Measurements from ENCODE around the gene ZNF747. TPM values are rescaled to one million over a fixed set of nuclear protein-coding genes. Genes with fewer than 3 reads are reported as not detected.

Gene ZNF747
- total RNA-seq, 4 donors from 2014 or later, result 13.6 to 30.7 (median 21.8) TPM

GRCh38 chr16:30571445-30572322 is 37.0 kb upstream of the ZNF747 start, which contains the start of gene ZNF688:
Gene ZNF688, minus strand, starts transcription at chr16:30571714. Its CDS starts 85 bp downstream, at chr16:30571629.
- TF ChIP-seq, protein P1, sequence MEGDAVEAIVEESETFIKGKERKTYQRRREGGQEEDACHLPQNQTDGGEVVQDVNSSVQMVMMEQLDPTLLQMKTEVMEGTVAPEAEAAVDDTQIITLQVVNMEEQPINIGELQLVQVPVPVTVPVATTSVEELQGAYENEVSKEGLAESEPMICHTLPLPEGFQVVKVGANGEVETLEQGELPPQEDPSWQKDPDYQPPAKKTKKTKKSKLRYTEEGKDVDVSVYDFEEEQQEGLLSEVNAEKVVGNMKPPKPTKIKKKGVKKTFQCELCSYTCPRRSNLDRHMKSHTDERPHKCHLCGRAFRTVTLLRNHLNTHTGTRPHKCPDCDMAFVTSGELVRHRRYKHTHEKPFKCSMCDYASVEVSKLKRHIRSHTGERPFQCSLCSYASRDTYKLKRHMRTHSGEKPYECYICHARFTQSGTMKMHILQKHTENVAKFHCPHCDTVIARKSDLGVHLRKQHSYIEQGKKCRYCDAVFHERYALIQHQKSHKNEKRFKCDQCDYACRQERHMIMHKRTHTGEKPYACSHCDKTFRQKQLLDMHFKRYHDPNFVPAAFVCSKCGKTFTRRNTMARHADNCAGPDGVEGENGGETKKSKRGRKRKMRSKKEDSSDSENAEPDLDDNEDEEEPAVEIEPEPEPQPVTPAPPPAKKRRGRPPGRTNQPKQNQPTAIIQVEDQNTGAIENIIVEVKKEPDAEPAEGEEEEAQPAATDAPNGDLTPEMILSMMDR (IDR thresholded peaks at IDR 0.05), result peak in 1 of 6 experiments; percentile 29
- TF ChIP-seq POLR2A (IDR thresholded peaks at IDR 0.05), result peak in 1 of 2 donors; percentile 75
- Histone ChIP-seq H3K9me3 (no peaks in the 10 kb centered on the region), H3K4me1 (peaks cover 15 to 18% of the 10 kb centered on the region in 2 donors), H3K4me3 (replicated peaks in 1 of 3) (peak within 1 kb of the TSS; percentile 12 to 93 (median 68)), H3K36me3 (no peaks in the 10 kb centered on the region), H3K27ac (peak within 1 kb of the TSS; percentile 79 to 99 (median 95)), H3K27me3 (no peaks in the 10 kb centered on the region)
- WGBS, 2 donors, result 0% methylated on average over 26 to 37 of the region's 67 CpGs
- intact Hi-C loops (cut with DNase I), result loop anchor here (5.0 to 10.0 kb wide), 2 partner anchors 34 to 63 kb away; no protein-coding TSS in a partner anchor
- peak; percentile 98 to 99 for DNase-seq

DNA sequence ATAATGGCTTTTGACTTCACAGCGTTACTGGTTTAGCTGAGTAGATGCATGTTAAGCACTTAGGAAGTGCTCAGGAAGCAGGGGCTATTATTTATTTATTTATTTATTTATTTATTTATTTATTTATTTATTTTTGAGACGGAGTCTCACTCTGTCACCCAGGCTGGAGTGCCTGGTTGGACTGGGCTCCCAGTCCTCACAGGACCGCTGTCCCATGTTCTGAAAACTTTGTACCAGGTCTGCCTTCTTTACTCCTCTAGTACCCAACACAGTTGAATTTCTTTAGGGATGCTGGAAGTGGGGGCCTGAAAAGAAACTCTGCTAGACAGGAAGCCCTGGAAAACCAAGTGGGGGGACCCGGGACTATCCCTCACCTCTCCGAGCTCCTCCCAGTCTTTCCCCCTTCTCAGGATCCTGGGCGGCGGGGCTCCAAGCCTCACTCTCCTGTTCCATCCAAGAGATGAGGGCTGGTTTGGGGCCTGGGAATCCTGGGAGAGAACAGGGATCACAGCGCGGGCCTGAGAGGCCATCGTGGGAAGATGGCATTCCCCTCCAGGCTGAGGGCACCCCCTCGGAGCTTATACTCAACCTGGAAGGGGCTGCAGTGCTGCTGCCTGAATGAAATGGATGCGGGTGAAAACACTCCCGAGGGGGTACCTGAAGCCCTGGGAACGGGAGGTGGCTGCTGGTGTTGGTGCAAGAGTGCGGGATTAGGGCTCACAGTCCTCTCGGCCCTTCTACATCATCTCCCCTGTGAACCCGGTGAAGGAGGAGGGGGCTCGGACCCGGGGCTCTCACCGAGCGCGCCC is 36.2 kb upstream of the ZNF747 start:
- peak; percentile 21 to 34 for DNase-seq

GRCh38 chr16:30569746-30570635 is 35.3 kb upstream of the ZNF747 start:
- intact Hi-C loops (cut with DNase I), result loop anchor here (5.0 to 10.0 kb wide), 2 partner anchors 33 to 65 kb away; no protein-coding TSS in a partner anchor
- Histone ChIP-seq H3K4me3 (replicated peaks in 1 of 3) (no peak overlapping the region), H3K27me3 (no peaks in the 10 kb centered on the region), H3K36me3 (no peaks in the 10 kb centered on the region), H3K9me3 (no peaks in the 10 kb centered on the region), H3K27ac (peak overlapping the region in 2 of 3 donors; percentile 95 to 99), H3K4me1 (peaks cover 15 to 18% of the 10 kb centered on the region in 2 donors)
- no peak for DNase-seq
- WGBS, 2 donors, result 77 to 82% methylated on average over 14 to 17 of the region's 44 CpGs
- TF ChIP-seq, protein P1 (IDR thresholded peaks at IDR 0.05), result no peak
- no peak for TF ChIP-seq POLR2A (IDR thresholded peaks at IDR 0.05)

More for the DNA sequence above, 36.2 kb upstream of the ZNF747 start:
- Histone ChIP-seq H3K4me1 (peaks cover 15 to 18% of the 10 kb centered on the region in 2 donors), H3K9me3 (no peaks in the 10 kb centered on the region), H3K4me3 (replicated peaks in 1 of 3) (peak overlapping the region; percentile 12 to 93 (median 68)), H3K36me3 (no peaks in the 10 kb centered on the region), H3K27ac (peak overlapping the region; percentile 79 to 99 (median 95)), H3K27me3 (no peaks in the 10 kb centered on the region)
- TF ChIP-seq, protein P1 (IDR thresholded peaks at IDR 0.05), result no peak
- TF ChIP-seq POLR2A (IDR thresholded peaks at IDR 0.05), result no peak
- WGBS, 2 donors, result 14 to 20% methylated on average over 11 to 14 of the region's 22 CpGs
- intact Hi-C loops (cut with DNase I), result loop anchor here (5.0 to 10.0 kb wide), 2 partner anchors 34 to 64 kb away; no protein-coding TSS in a partner anchor

- 91 to 95% methylated on average over 3 of the region's 3 CpGs for WGBS, 2 donors
- H3K27ac ChIP-seq, result no peak overlapping the region
- H3K4me3 ChIP-seq (replicated peaks in 1 of 3), result no peak overlapping the region
- H3K27me3 ChIP-seq, result no peaks in the 10 kb centered on the region
- H3K36me3 ChIP-seq, result no peaks in the 10 kb centered on the region
- no peak for DNase-seq
- intact Hi-C loops (cut with DNase I), result no loop called here
- no peaks in the 10 kb centered on the region for H3K9me3 ChIP-seq
- TF ChIP-seq, protein P1 (IDR thresholded peaks at IDR 0.05), result no peak
- no peak for TF ChIP-seq POLR2A (IDR thresholded peaks at IDR 0.05)
- H3K4me1 ChIP-seq, result peaks cover 15 to 18% of the 10 kb centered on the region in 2 donors
Measured at GRCh38 chr16:30569281-30569680, 34.6 kb upstream of the ZNF747 start.
